ENCODE measurements around the gene NTN5. TPM values are rescaled to one million over a fixed set of nuclear protein-coding genes. Genes with fewer than 3 reads are reported as not detected.
"Not testable (repeated sequence)": the region's sequence is repeated elsewhere in the genome, so short reads cannot be mapped to it uniquely, and the experiment has no call there.

The NTN5 gene
- total RNA-seq, 4 donors from 2014 or later, result not detected

- Histone ChIP-seq H3K4me3 (no peak overlapping the region), H3K27ac (no peak overlapping the region), H3K36me3 (no peaks in the 10 kb centered on the region), H3K9me3 (no peaks in the 10 kb centered on the region), H3K27me3 (no peaks in the 10 kb centered on the region), H3K4me1 (no peaks in the 10 kb centered on the region)
- DNase-seq (no peak), ATAC-seq (no peak)
- TF ChIP-seq CTCF (IDR thresholded peaks at IDR 0.05 in 4 of 5, conservative IDR thresholded peaks at IDR 0.05 in 1 of 5) (no peak), POLR2A (IDR thresholded peaks at IDR 0.05) (no peak)
- in situ Hi-C loops (cut with MboI; ENCODE audit: low sequenced_read_pairs in 4 of 4) (loop anchor here in 1 of 4 donors (10.0 kb wide), 1 partner anchor 55 kb away; the partner anchor contains the start of gene MAMSTR), intact Hi-C loops (cut with DNase I; ENCODE audit: low total_unique reads) (no loop called here)
These were observed 13.0 kb downstream of the NTN5 start for GRCh38 chr19:48659768-48660167.

- Histone ChIP-seq H3K27ac (no peak overlapping the region), H3K36me3 (no peaks in the 10 kb centered on the region), H3K4me1 (no peaks in the 10 kb centered on the region), H3K4me3 (no peak overlapping the region), H3K27me3 (no peaks in the 10 kb centered on the region), H3K9me3 (no peaks in the 10 kb centered on the region)
- intact Hi-C loops (cut with DNase I; ENCODE audit: low total_unique reads) (no loop called here), in situ Hi-C loops (cut with MboI; ENCODE audit: low sequenced_read_pairs in 4 of 4) (loop anchor here in 1 of 4 donors (10.0 kb wide), 1 partner anchor 56 kb away; the partner anchor contains the start of gene MAMSTR)
- ATAC-seq (no peak), DNase-seq (no peak)
- no peak for TF ChIP-seq POLR2A (IDR thresholded peaks at IDR 0.05)
- no peak for TF ChIP-seq CTCF (IDR thresholded peaks at IDR 0.05 in 4 of 5, conservative IDR thresholded peaks at IDR 0.05 in 1 of 5)
These were observed 14.3 kb downstream of the NTN5 start for GRCh38 chr19:48658483-48658882.

GRCh38 chr19:48657828-48658227 lies 15.0 kb downstream of the NTN5 start:
- H3K9me3 ChIP-seq; H3K36me3 ChIP-seq; H3K4me3 ChIP-seq; DNase-seq; H3K27me3 ChIP-seq; H3K4me1 ChIP-seq; H3K27ac ChIP-seq; intact Hi-C loops (cut with DNase I; ENCODE audit: low total_unique reads); ATAC-seq: not testable (repeated sequence)
- in situ Hi-C loops (cut with MboI; ENCODE audit: low sequenced_read_pairs in 4 of 4), result loop anchor here in 1 of 4 donors (10.0 kb wide), 1 partner anchor 57 kb away; the partner anchor contains the start of gene MAMSTR

GRCh38 chr19:48656840-48657474 lies 15.9 kb downstream of the NTN5 start:
- in situ Hi-C loops (cut with MboI; ENCODE audit: low sequenced_read_pairs in 4 of 4), result loop anchor here in 1 of 4 donors (10.0 kb wide), 1 partner anchor 58 kb away; the partner anchor contains the start of gene MAMSTR
- H3K9me3 ChIP-seq, result no peaks in the 10 kb centered on the region
- H3K36me3 ChIP-seq, result no peaks in the 10 kb centered on the region
- H3K4me3 ChIP-seq, result no peak overlapping the region
- no peak for DNase-seq
- no peak for ATAC-seq
- no peak for TF ChIP-seq POLR2A (IDR thresholded peaks at IDR 0.05)
- no peak for TF ChIP-seq CTCF (IDR thresholded peaks at IDR 0.05 in 4 of 5, conservative IDR thresholded peaks at IDR 0.05 in 1 of 5)
- intact Hi-C loops (cut with DNase I; ENCODE audit: low total_unique reads), result no loop called here
- no peaks in the 10 kb centered on the region for H3K27me3 ChIP-seq
- no peaks in the 10 kb centered on the region for H3K4me1 ChIP-seq
- H3K27ac ChIP-seq, result no peak overlapping the region

GRCh38 chr19:48654299-48655059 lies 18.3 kb downstream of the NTN5 start:
- no peaks in the 10 kb centered on the region for H3K4me1 ChIP-seq
- in situ Hi-C loops (cut with MboI; ENCODE audit: low sequenced_read_pairs in 4 of 4), result loop anchor here in 1 of 4 donors (10.0 kb wide), 1 partner anchor 60 kb away; the partner anchor contains the start of gene MAMSTR
- H3K4me3 ChIP-seq, result no peak overlapping the region
- DNase-seq, result no peak
- intact Hi-C loops (cut with DNase I; ENCODE audit: low total_unique reads), result no loop called here
- H3K27ac ChIP-seq, result no peak overlapping the region
- TF ChIP-seq CTCF (IDR thresholded peaks at IDR 0.05 in 4 of 5, conservative IDR thresholded peaks at IDR 0.05 in 1 of 5) (no peak), POLR2A (IDR thresholded peaks at IDR 0.05) (no peak)
- H3K36me3 ChIP-seq, result no peaks in the 10 kb centered on the region
- no peaks in the 10 kb centered on the region for H3K9me3 ChIP-seq
- ATAC-seq, result no peak
- no peaks in the 10 kb centered on the region for H3K27me3 ChIP-seq
